Body of pancreas (tissue), 4 donors: ENCODE measurements around the gene RAPH1. TPM values are rescaled to one million over a fixed set of nuclear protein-coding genes. Genes with fewer than 3 reads are reported as not detected.
"Not testable (repeated sequence)": the region's sequence is repeated elsewhere in the genome, so short reads cannot be mapped to it uniquely, and the experiment has no call there.

Experiments
- ATAC-seq: fragments of 150-250 bp; one replicate; pipeline ENCODE4 v1.9.1; 2016
- DNase-seq, 4 donors: peaks; one replicate each; pipeline ENCODE4 v3.0.0-alpha.2; 2019
- H3K27ac ChIP-seq, 4 donors: fragments of 200-600 bp; sonication (generic); 1 replicate in 3 of 4; 2 replicates in 1 of 4; pipeline versions ENCODE4 v1.5.1 to v1.6.1; 2016 to 2019; ENCODE audit warnings: mild to moderate bottlenecking in 1 of 4, mixed read lengths in 1 of 4, moderate library complexity in 1 of 4
- H3K27me3 ChIP-seq, 2 donors: fragments of 200-600 bp; sonication (generic); one replicate each; pipeline ENCODE4 v1.6.0; 2016; ENCODE audit warnings: mild to moderate bottlenecking in 1 of 2
- H3K36me3 ChIP-seq, 2 donors: fragments of 200-600 bp; sonication (generic); replicated peaks in 1 of 2; 2 replicates each; pipeline ENCODE4 v1.5.1; 2016; ENCODE audit warnings: low read depth in 2 of 2; ENCODE audit not compliant: insufficient read depth in 1 of 2
- H3K4me1 ChIP-seq: fragments of 200-600 bp; sonication (generic); one replicate; pipeline ENCODE4 v1.6.0; 2016
- H3K4me3 ChIP-seq, 2 donors: fragments of 200-600 bp; sonication (generic); 1 replicate in 1 of 2; 2 replicates in 1 of 2; pipeline ENCODE4 v1.5.1; 2016 to 2019
- H3K9me3 ChIP-seq, 3 donors: fragments of 200-600 bp; sonication (generic); 1 replicate in 2 of 3; 2 replicates in 1 of 3; pipeline ENCODE4 v1.5.1; 2016
- CTCF ChIP-seq, 7 experiments: fragments of 450-650 bp in 4 of 7; fragments of 200-600 bp in 3 of 7; sonication (generic) in 3 of 7; IDR thresholded peaks; one replicate each; pipeline ENCODE4 v1.5.1; 2016 to 2019; ENCODE audit warnings: antibody characterized with exemption in 7 of 7
- POLR2A ChIP-seq, 3 donors: fragments of 450-650 bp; IDR thresholded peaks; one replicate each; pipeline ENCODE4 v1.6.1; 2016; ENCODE audit warnings: antibody characterized with exemption in 3 of 3, mild to moderate bottlenecking in 2 of 3
- WGBS, 2 donors: methylation state at CpG; one replicate each; pipeline ENCODE4 v1.1.5; 2017; 5-methylcytosine and 5-hydroxymethylcytosine counted together
- intact Hi-C: fragments of 100-400 bp; cut with DNase I; formaldehyde crosslinking; loops from one replicate; pipeline ENCODE4 v1.15.1; 2023
- total RNA-seq, 2 donors: library from RNA; depleted of rRNA; stranded (reverse); fragments of >200 nt; gene quantifications; one replicate each; pipeline ENCODE4 v1.1.0, GENCODE V29; 2016

The RAPH1 gene
- total RNA-seq, 2 donors from 2014 or later = 11.9 TPM

DNA sequence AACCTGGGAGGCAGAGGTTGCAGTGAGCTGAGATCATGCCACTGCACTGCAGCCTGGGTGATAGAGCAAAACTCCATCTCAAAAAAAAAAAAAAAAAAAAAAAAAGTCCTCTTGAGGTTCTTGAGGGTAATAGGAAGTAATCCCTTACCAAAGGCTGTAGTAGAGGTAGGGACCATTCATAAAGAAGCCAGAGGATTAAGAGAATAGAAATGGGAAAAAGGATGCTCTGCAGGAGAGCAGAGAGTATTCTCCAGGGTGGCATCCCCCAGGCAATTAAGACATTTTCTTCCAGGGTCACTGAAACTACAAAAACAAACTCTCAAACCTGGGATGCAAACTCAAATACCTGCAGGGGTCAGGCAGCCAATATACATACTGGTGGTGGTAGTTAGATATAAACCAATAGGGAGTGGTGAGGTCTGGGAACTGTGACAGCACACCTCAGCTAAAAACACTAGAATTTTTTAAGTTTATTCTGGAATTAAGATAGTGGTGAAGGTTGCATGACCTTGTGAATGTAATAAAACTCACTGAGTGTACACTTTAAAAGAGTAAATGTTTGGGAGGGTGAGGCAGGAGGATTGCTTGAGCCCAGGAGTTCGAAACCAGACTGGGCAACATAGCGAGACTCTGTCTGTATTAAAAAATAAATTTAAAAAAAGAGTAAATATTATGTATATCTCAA, 24.7 kb downstream of the RAPH1 start:
- Histone ChIP-seq H3K4me3 (no peak overlapping the region), H3K9me3 (no peaks in the 10 kb centered on the region), H3K27ac (no peak overlapping the region), H3K36me3 (no peaks in the 10 kb centered on the region), H3K4me1 (peaks cover 5% of the 10 kb centered on the region), H3K27me3 (no peaks in the 10 kb centered on the region)
- no peak for TF ChIP-seq POLR2A (IDR thresholded peaks at IDR 0.05)
- TF ChIP-seq CTCF (IDR thresholded peaks at IDR 0.05) = no peak
- no peak for ATAC-seq
- intact Hi-C loops = no loop called here
- DNase-seq = no peak
- 96 to 98% methylated on average over 2 of the region's 2 CpGs for WGBS, 2 donors

DNA sequence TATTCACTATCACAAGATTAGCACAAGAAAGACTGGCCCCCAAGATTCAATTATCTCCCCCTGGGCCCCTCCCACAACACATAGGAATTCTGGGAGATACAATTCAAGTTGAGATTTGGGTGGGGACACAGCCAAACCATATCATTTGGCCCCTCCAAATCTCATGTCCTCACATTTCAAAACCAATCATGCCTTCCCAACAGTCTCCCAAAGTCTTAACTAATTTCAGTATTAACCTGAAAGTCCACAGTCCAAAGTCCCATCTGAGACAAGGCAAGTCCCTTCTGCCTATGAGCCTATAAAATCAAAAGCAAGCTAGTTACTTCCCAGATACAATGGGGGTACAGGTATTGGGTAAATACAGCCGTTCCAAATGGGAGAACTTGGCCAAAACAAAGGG, 31.6 kb downstream of the RAPH1 start:
- ATAC-seq, H3K36me3 ChIP-seq, H3K27me3 ChIP-seq, H3K4me3 ChIP-seq, DNase-seq, H3K4me1 ChIP-seq, H3K9me3 ChIP-seq, intact Hi-C loops, H3K27ac ChIP-seq: not testable (repeated sequence)
- 64 to 100% methylated on average over 1 of the region's 1 CpG for WGBS, 2 donors

- Histone ChIP-seq H3K27me3 (no peaks in the 10 kb centered on the region), H3K36me3 (no peaks in the 10 kb centered on the region), H3K9me3 (no peaks in the 10 kb centered on the region), H3K4me1 (peaks cover 9% of the 10 kb centered on the region), H3K27ac (no peak overlapping the region), H3K4me3 (no peak overlapping the region)
- DNase-seq (no peak), ATAC-seq (no peak)
- WGBS, 2 donors = 70 to 81% methylated on average over 1 of the region's 1 CpG
- intact Hi-C loops = no loop called here
- TF ChIP-seq CTCF (IDR thresholded peaks at IDR 0.05) (no peak), POLR2A (IDR thresholded peaks at IDR 0.05) (no peak)
Measured at GRCh38 chr2:203501873-203502272, 33.2 kb downstream of the RAPH1 start.

- Histone ChIP-seq H3K9me3 (no peaks in the 10 kb centered on the region), H3K27me3 (no peaks in the 10 kb centered on the region), H3K36me3 (no peaks in the 10 kb centered on the region), H3K27ac (no peak overlapping the region), H3K4me3 (no peak overlapping the region), H3K4me1 (peaks cover 9% of the 10 kb centered on the region)
- ATAC-seq (no peak), DNase-seq (no peak)
- 62 to 86% methylated on average over 1 of the region's 1 CpG for WGBS, 2 donors
- TF ChIP-seq CTCF (IDR thresholded peaks at IDR 0.05) (no peak), POLR2A (IDR thresholded peaks at IDR 0.05) (no peak)
- intact Hi-C loops = no loop called here
Measured at GRCh38 chr2:203500951-203501350, 34.1 kb downstream of the RAPH1 start.

DNA sequence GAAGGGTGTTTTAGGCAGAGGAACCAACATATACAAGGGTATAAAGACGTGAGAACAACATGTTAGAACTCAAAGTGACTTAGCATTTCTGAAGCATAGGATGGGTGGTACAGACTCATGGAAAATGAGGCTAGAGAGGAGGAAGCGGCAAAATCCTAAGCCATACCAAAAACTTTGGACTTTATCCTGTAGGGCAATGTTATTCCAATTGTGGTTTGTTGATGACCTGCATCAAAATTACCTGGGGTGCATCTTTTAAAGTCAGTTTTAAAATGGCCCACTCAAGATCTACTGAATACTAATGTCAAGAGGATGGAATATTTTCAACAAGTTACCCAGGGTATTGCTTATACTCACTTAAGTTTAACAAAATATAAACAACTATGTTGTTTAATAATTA, 34.8 kb downstream of the RAPH1 start:
- WGBS, 2 donors = 88 to 93% methylated on average over 2 of the region's 2 CpGs
- intact Hi-C loops = no loop called here
- DNase-seq (no peak), ATAC-seq (no peak)
- Histone ChIP-seq H3K4me3 (no peak overlapping the region), H3K27me3 (no peaks in the 10 kb centered on the region), H3K9me3 (no peaks in the 10 kb centered on the region), H3K27ac (no peak overlapping the region), H3K4me1 (peaks cover 9% of the 10 kb centered on the region), H3K36me3 (no peaks in the 10 kb centered on the region)
- no peak for TF ChIP-seq CTCF (IDR thresholded peaks at IDR 0.05)
- TF ChIP-seq POLR2A (IDR thresholded peaks at IDR 0.05) = no peak
